K562 (cell line): ENCODE measurements around the gene OR4D9. TPM values are rescaled to one million over a fixed set of nuclear protein-coding genes. Genes with fewer than 3 reads are reported as not detected.

Source experiments
- BCOR ChIP-seq: fragments of 450-650 bp; IDR thresholded peaks from 2 replicates; pipeline ENCODE4 v1.6.1; 2016
- CEBPG ChIP-seq, 3 experiments: fragments of 200-800 bp in 1 of 3; sonication (Bioruptor generic) in 1 of 3; sonication (generic) in 1 of 3; formaldehyde crosslinking in 1 of 3; IDR thresholded peaks in 2 of 3; conservative IDR thresholded peaks in 1 of 3; 2 replicates each; pipeline versions ENCODE4 v1.6.1 to v1.8.0; 2016 to 2022; ENCODE audit warnings: missing compliant biosample characterization in 2 of 3, missing genetic modification characterization in 2 of 3, mild to moderate bottlenecking in 1 of 3, missing genetic modification reagents in 1 of 3
- GABPB1 ChIP-seq: sonication (generic); formaldehyde crosslinking; IDR thresholded peaks from 2 replicates; pipeline ENCODE4 v1.8.0; 2022; ENCODE audit warnings: mild to moderate bottlenecking, missing genetic modification reagents
- HNRNPLL ChIP-seq: fragments of 200-400 bp; formaldehyde crosslinking; IDR thresholded peaks from 2 replicates; pipeline ENCODE4 v1.6.1; 2017; ENCODE audit warnings: low read length, low read depth, mild to moderate bottlenecking; ENCODE audit not compliant: poor library complexity, severe bottlenecking
- KAT7 ChIP-seq: sonication (generic); formaldehyde crosslinking; IDR thresholded peaks from 2 replicates; pipeline ENCODE4 v1.8.0; 2022; ENCODE audit warnings: missing genetic modification reagents, mild to moderate bottlenecking, borderline replicate concordance
- LEF1 ChIP-seq: fragments of 450-650 bp; IDR thresholded peaks from 2 replicates; pipeline ENCODE4 v1.6.1; 2016; ENCODE audit warnings: mild to moderate bottlenecking
- MTA1 ChIP-seq: fragments of 450-650 bp; IDR thresholded peaks from 2 replicates; pipeline ENCODE4 v1.6.1; 2017; ENCODE audit warnings: borderline replicate concordance
- POLR2AphosphoS2 ChIP-seq: IDR thresholded peaks from 2 replicates; pipeline ENCODE4 v1.6.1; 2012; ENCODE audit warnings: low read length, improper control_type of control experiment
- SIN3A ChIP-seq, 2 experiments: fragments of 150-350 bp in 1 of 2; IDR thresholded peaks; 2 replicates each; pipeline ENCODE4 v1.6.1; 2011 to 2016; ENCODE audit warnings: borderline replicate concordance in 2 of 2, low read depth in 2 of 2, low read length in 2 of 2, mild to moderate bottlenecking in 2 of 2, moderate library complexity in 2 of 2; ENCODE audit not compliant: control insufficient read depth in 1 of 2
- ZNF174 ChIP-seq: fragments of 250-450 bp; sonication (Bioruptor Pico); IDR thresholded peaks from 2 replicates; pipeline ENCODE4 v1.4.0; 2020; ENCODE audit warnings: mild to moderate bottlenecking
- ZNF347 ChIP-seq: fragments of 450-650 bp; formaldehyde crosslinking; IDR thresholded peaks from 2 replicates; pipeline ENCODE4 v1.4.0; 2020; ENCODE audit warnings: low read depth, mild to moderate bottlenecking, moderate library complexity
- polyA plus RNA-seq, 8 experiments: library from polyadenylated mRNA; depleted of rRNA in 4 of 8; stranded (reverse) in 5 of 8; unstranded in 3 of 8; fragments of >200 nt; fragmentation: Nextera tagmentation in 2 of 8; fragmentation: Illumina TruSeq in 1 of 8; extraction: Ambion mirVana in 2 of 8; extraction: Trizol in 1 of 8; gene quantifications; 2 replicates each; pipeline versions ENCODE4 v1.2.1 to v1.2.3, GENCODE V29; 2011 to 2014; ENCODE audit warnings: inconsistent platforms in 1 of 8, missing spikeins in 1 of 8
- total RNA-seq, 7 experiments: library from RNA; depleted of rRNA in 6 of 7; stranded (reverse); fragments of >200 nt in 6 of 7; fragmentation: Illumina TruSeq in 2 of 7; extraction: Trizol in 2 of 7; gene quantifications; 2 replicates each; pipeline versions ENCODE4 v1.2.1 to v1.2.3, GENCODE V29; 2011 to 2021; ENCODE audit warnings: low replicate concordance in 1 of 7
- TF ChIP-seq, protein P1 (sequence below), 2 experiments: fragments of 450-650 bp; IDR thresholded peaks; 2 replicates each; pipeline ENCODE4 v1.6.1; 2016; ENCODE audit warnings: mild to moderate bottlenecking in 2 of 2, borderline replicate concordance in 1 of 2, low read depth in 1 of 2, moderate library complexity in 1 of 2
- TF ChIP-seq, protein P2 (sequence below): sonication (generic); formaldehyde crosslinking; IDR thresholded peaks from 2 replicates; pipeline ENCODE4 v1.8.0; 2022; ENCODE audit warnings: mild to moderate bottlenecking, missing genetic modification reagents
- TF ChIP-seq, protein P3 (sequence below): fragments of 450-650 bp; IDR thresholded peaks from 2 replicates; pipeline ENCODE4 v1.6.1; 2014; ENCODE audit warnings: low read depth, mild to moderate bottlenecking, moderate library complexity, borderline replicate concordance

OR4D9 gene
- total and polyA plus RNA-seq, 9 of the 15 experiments (the other 6 are each of a cell fraction or from before 2014, with no cell fraction given) = not detected

DNA sequence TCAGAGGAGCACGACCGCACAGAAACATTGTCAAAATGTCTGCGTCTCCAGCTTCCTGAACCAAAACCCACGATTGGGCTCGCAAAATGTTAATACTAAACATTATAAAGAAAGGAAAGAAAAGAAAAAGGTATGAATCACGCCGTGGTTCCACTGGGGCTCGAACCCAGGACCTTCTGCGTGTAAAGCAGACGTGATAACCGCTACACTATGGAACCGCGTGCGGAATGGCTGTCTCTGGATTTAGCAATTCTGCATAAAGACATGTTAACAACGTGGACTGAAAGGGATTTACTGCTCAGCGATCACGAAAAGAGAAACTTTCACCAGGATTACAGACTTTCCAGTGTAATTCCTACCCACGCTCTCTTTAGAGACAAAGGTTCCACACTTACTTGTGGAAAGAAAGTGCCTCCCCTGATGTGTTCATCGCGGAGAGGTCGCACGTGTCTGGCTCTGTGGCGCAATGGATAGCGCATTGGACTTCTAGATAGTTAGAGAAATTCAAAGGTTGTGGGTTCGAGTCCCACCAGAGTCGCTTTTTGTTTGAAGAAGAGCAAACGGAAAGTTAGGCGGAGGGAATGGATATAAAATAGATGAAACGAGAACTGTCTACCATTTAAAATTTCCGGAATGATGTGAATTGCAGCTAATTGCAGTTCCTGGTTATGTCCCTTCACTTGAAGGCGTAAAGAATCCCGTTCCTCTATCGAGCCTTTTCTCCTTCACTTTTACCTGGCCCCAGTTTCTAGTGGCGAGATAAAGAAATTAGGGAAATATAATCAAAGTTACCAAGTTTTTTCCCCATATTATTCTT, 39.7 kb downstream of the OR4D9 start (continued):
- TF ChIP-seq, protein P1, sequence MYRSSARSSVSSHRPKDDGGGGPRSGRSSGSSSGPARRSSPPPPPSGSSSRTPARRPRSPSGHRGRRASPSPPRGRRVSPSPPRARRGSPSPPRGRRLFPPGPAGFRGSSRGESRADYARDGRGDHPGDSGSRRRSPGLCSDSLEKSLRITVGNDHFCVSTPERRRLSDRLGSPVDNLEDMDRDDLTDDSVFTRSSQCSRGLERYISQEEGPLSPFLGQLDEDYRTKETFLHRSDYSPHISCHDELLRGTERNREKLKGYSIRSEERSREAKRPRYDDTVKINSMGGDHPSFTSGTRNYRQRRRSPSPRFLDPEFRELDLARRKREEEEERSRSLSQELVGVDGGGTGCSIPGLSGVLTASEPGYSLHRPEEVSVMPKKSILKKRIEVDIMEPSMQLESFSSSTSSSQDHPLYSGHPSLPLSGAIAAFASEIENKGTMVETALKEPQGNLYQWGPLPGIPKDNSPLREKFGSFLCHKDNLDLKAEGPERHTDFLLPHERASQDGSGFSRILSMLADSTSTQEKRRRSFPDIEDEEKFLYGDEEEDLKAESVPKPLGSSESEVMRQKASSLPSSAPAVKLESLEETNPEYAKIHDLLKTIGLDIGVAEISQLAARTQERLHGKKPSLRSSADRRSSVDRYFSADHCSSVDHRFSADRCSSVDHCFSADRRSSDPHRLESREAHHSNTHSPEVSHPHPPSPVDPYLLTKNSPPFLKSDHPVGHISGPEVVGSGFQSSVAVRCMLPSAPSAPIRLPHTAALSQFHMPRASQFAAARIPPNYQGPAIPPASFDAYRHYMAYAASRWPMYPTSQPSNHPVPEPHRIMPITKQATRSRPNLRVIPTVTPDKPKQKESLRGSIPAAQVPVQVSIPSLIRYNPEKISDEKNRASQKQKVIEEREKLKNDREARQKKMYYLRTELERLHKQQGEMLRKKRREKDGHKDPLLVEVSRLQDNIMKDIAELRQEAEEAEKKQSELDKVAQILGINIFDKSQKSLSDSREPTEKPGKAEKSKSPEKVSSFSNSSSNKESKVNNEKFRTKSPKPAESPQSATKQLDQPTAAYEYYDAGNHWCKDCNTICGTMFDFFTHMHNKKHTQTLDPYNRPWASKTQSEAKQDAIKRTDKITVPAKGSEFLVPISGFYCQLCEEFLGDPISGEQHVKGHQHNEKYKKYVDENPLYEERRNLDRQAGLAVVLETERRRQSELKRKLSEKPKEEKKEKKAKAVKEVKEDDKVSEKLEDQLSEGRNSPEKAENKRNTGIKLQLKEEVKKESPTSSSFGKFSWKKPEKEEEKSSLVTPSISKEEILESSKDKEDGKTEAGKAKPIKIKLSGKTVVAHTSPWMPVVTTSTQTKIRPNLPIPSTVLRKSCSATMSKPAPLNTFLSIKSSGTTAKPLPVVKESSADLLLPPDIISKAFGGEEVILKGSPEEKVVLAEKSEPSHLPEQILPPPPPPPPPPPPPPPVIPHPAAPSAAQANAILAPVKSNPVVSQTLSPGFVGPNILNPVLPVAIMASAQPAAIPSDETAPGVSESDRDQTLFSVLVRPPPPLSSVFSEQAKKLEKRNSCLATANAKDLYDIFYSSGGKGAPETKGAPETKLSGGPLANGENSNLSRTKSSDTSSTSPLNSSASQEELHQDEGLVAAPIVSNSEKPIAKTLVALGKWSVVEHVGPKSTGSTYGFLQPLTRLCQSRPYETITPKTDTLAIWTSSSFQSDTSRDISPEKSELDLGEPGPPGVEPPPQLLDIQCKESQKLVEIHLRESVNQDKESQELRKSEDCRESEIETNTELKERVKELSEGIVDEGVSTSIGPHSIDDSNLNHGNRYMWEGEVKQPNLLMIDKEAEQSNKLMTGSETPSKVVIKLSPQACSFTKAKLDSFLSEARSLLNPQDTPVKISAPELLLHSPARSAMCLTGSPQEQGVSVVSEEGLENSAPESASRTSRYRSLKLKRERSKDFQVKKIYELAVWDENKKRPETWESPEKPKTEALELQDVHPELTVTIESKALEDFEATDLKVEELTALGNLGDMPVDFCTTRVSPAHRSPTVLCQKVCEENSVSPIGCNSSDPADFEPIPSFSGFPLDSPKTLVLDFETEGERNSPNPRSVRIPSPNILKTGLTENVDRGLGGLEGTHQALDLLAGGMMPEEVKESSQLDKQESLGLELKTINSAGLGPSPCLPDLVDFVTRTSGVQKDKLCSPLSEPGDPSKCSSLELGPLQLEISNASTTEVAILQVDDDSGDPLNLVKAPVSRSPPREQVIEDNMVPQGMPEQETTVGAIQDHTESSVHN (IDR thresholded peaks at IDR 0.05; ENCODE audit: borderline replicate concordance in 1 of 2, low read depth in 1 of 2) = peak in 1 of 2 experiments; percentile 63; a peak in 1 of 4 replicates
- TF ChIP-seq ZNF174 (CRISPR knock-in tag) = no peak
- TF ChIP-seq BCOR = peak; percentile 75
- TF ChIP-seq KAT7 (CRISPR knock-in tag) = 0 out of 2 replicates have a peak, but pooled peaks have one; percentile 64
- TF ChIP-seq, protein P2, sequence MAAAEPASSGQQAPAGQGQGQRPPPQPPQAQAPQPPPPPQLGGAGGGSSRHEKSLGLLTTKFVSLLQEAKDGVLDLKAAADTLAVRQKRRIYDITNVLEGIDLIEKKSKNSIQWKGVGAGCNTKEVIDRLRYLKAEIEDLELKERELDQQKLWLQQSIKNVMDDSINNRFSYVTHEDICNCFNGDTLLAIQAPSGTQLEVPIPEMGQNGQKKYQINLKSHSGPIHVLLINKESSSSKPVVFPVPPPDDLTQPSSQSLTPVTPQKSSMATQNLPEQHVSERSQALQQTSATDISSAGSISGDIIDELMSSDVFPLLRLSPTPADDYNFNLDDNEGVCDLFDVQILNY = 0 out of 2 replicates have a peak, but pooled peaks have one; percentile 15
- TF ChIP-seq CEBPG (CRISPR knock-in tag; IDR thresholded peaks at IDR 0.05) = peak; percentile 92
- peak; percentile 94 to 98 for TF ChIP-seq CEBPG (tag; conservative IDR thresholded peaks at IDR 0.05 in 1 of 2, IDR thresholded peaks at IDR 0.05 in 1 of 2)
- TF ChIP-seq SIN3A (IDR thresholded peaks at IDR 0.05; ENCODE audit: borderline replicate concordance in 2 of 2, control insufficient read depth in 1 of 2, low read depth in 2 of 2, low read length in 2 of 2) = 0 out of 4 replicates have a peak, but pooled peaks of 1 of the 2 experiments have one; percentile 45
- TF ChIP-seq HNRNPLL = peak; percentile 27
- TF ChIP-seq ZNF347 (CRISPR knock-in tag) = no peak
- TF ChIP-seq, protein P3, sequence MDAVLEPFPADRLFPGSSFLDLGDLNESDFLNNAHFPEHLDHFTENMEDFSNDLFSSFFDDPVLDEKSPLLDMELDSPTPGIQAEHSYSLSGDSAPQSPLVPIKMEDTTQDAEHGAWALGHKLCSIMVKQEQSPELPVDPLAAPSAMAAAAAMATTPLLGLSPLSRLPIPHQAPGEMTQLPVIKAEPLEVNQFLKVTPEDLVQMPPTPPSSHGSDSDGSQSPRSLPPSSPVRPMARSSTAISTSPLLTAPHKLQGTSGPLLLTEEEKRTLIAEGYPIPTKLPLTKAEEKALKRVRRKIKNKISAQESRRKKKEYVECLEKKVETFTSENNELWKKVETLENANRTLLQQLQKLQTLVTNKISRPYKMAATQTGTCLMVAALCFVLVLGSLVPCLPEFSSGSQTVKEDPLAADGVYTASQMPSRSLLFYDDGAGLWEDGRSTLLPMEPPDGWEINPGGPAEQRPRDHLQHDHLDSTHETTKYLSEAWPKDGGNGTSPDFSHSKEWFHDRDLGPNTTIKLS = peak; percentile 67
- peak; percentile 27; the same call in 1 of the 2 replicates for TF ChIP-seq MTA1
- peak; percentile 68 for TF ChIP-seq LEF1
- TF ChIP-seq POLR2AphosphoS2 = peak; percentile 47; the same call in 1 of the 2 replicates
- peak; percentile 54; the same call in 1 of the 2 replicates for TF ChIP-seq GABPB1 (CRISPR knock-in tag)
